HEK293 (cell line): ENCODE results near the gene CDYL.

Experiments
- CTCF ChIA-PET: fragments of 350-600 bp; formaldehyde crosslinking; extraction: SDS; loops from one replicate; lab custom pipeline; 2021; ENCODE audit warnings: antibody characterized with exemption; lab: Yijun Ruan, JAX
- POLR2A ChIA-PET: fragments of 300-600 bp; formaldehyde crosslinking; extraction: SDS; loops from one replicate; lab custom pipeline; 2020; ENCODE audit warnings: antibody characterized with exemption, inconsistent platforms; lab: Yijun Ruan, JAX
- H3K27ac ChIP-seq: fragments of 200-500 bp; sonication (Bioruptor generic); 2 replicates; pipeline ENCODE4 v1.5.1; 2014; ENCODE audit warnings: low read depth, low read length, control low read depth, inconsistent platforms; ENCODE audit errors: extremely low read depth
- H3K36me3 ChIP-seq, 2 experiments: fragments of 200-500 bp in 1 of 2; sonication (Bioruptor generic) in 1 of 2; 1 replicate in 1 of 2; 2 replicates in 1 of 2; pipeline ENCODE4 v1.5.1; 2014 to 2017; ENCODE audit warnings: inconsistent platforms in 2 of 2, low read length in 2 of 2; ENCODE audit not compliant: control insufficient read depth in 2 of 2, insufficient read depth in 1 of 2
- H3K4me1 ChIP-seq: fragments of 200-500 bp; sonication (Bioruptor generic); 2 replicates; pipeline ENCODE4 v1.5.1; 2014; ENCODE audit warnings: mild to moderate bottlenecking, low read length, inconsistent platforms; ENCODE audit not compliant: control insufficient read depth, insufficient read depth
- H3K4me3 ChIP-seq: 2 replicates; pipeline ENCODE4 v1.5.1; 2011; ENCODE audit warnings: low read depth, mild to moderate bottlenecking, control low read depth, low read length, moderate library complexity
- H3K9me3 ChIP-seq: fragments of 200-500 bp; sonication (Bioruptor generic); 2 replicates; pipeline ENCODE4 v1.5.1; 2014; ENCODE audit warnings: low read depth, low read length, inconsistent platforms; ENCODE audit not compliant: control insufficient read depth, insufficient read depth
- AEBP2 ChIP-seq: fragments of 450-650 bp; formaldehyde crosslinking; IDR thresholded peaks from 2 replicates; pipeline ENCODE4 v1.5.1; 2016; ENCODE audit warnings: missing biosample characterization, missing genetic modification characterization, borderline replicate concordance
- ATF2 ChIP-seq: fragments of 450-650 bp; formaldehyde crosslinking; IDR thresholded peaks from 2 replicates; pipeline ENCODE4 v1.5.1; 2016; ENCODE audit warnings: missing biosample characterization, missing genetic modification characterization, low read depth
- EGR2 ChIP-seq: fragments of 450-650 bp; formaldehyde crosslinking; IDR thresholded peaks from 2 replicates; pipeline ENCODE4 v1.5.1; 2016; ENCODE audit warnings: low read depth, missing biosample characterization, missing genetic modification characterization
- GFI1B ChIP-seq: fragments of 450-650 bp; formaldehyde crosslinking; IDR thresholded peaks from 2 replicates; pipeline ENCODE4 v1.5.1; 2016; ENCODE audit warnings: missing biosample characterization, missing genetic modification characterization
- INSM2 ChIP-seq: fragments of 450-650 bp; formaldehyde crosslinking; IDR thresholded peaks from 2 replicates; pipeline ENCODE4 v1.5.1; 2016; ENCODE audit warnings: missing biosample characterization, missing genetic modification characterization
- KLF9 ChIP-seq: fragments of 450-650 bp; formaldehyde crosslinking; IDR thresholded peaks from 2 replicates; pipeline ENCODE4 v1.5.1; 2016; ENCODE audit warnings: missing biosample characterization, missing genetic modification characterization, low read depth
- MZF1 ChIP-seq: fragments of 450-650 bp; formaldehyde crosslinking; IDR thresholded peaks from 2 replicates; pipeline ENCODE4 v1.5.1; 2017; ENCODE audit warnings: missing biosample characterization, missing genetic modification characterization, borderline replicate concordance
- SP2 ChIP-seq: fragments of 450-650 bp; formaldehyde crosslinking; IDR thresholded peaks from 2 replicates; pipeline ENCODE4 v1.5.1; 2016; ENCODE audit warnings: missing biosample characterization, missing genetic modification characterization
- SP3 ChIP-seq: fragments of 450-650 bp; formaldehyde crosslinking; IDR thresholded peaks from 2 replicates; pipeline ENCODE4 v1.5.1; 2016; ENCODE audit warnings: missing biosample characterization, missing genetic modification characterization
- TCF7L2 ChIP-seq: IDR thresholded peaks from 2 replicates; pipeline ENCODE4 v1.6.1; 2011; ENCODE audit warnings: low read depth, mild to moderate bottlenecking, inconsistent platforms, low read length, moderate library complexity, borderline replicate concordance
- YY2 ChIP-seq: fragments of 450-650 bp; formaldehyde crosslinking; IDR thresholded peaks from 2 replicates; pipeline ENCODE4 v1.5.1; 2016; ENCODE audit warnings: missing biosample characterization, missing genetic modification characterization
- ZBTB17 ChIP-seq: fragments of 450-650 bp; formaldehyde crosslinking; IDR thresholded peaks from 2 replicates; pipeline ENCODE4 v1.5.1; 2016; ENCODE audit warnings: missing biosample characterization, missing genetic modification characterization
- ZBTB26 ChIP-seq: fragments of 450-650 bp; formaldehyde crosslinking; optimal IDR thresholded peaks from 2 replicates; pipeline ENCODE3; 2016; ENCODE audit warnings: missing biosample characterization, mild to moderate bottlenecking, missing genetic modification characterization
- ZFP41 ChIP-seq: fragments of 450-650 bp; formaldehyde crosslinking; IDR thresholded peaks from 2 replicates; pipeline ENCODE4 v1.5.1; 2016; ENCODE audit warnings: missing biosample characterization, missing genetic modification characterization, borderline replicate concordance
- ZNF10 ChIP-seq: fragments of 450-650 bp; formaldehyde crosslinking; IDR thresholded peaks from 2 replicates; pipeline ENCODE4 v1.5.1; 2017; ENCODE audit warnings: missing biosample characterization, missing genetic modification characterization
- ZNF133 ChIP-seq: fragments of 450-650 bp; formaldehyde crosslinking; IDR thresholded peaks from 2 replicates; pipeline ENCODE4 v1.5.1; 2016; ENCODE audit warnings: missing biosample characterization, missing genetic modification characterization
- ZNF211 ChIP-seq: fragments of 450-650 bp; formaldehyde crosslinking; IDR thresholded peaks from 2 replicates; pipeline ENCODE4 v1.5.1; 2016; ENCODE audit warnings: low read depth, missing biosample characterization, missing genetic modification characterization
- ZNF221 ChIP-seq: fragments of 450-650 bp; formaldehyde crosslinking; IDR thresholded peaks from 2 replicates; pipeline ENCODE4 v1.5.1; 2017; ENCODE audit warnings: missing biosample characterization, missing genetic modification characterization, borderline replicate concordance
- ZNF23 ChIP-seq: fragments of 450-650 bp; formaldehyde crosslinking; IDR thresholded peaks from 2 replicates; pipeline ENCODE4 v1.5.1; 2016; ENCODE audit warnings: missing biosample characterization, missing genetic modification characterization, borderline replicate concordance
- ZNF398 ChIP-seq: fragments of 450-650 bp; formaldehyde crosslinking; IDR thresholded peaks from 2 replicates; pipeline ENCODE4 v1.5.1; 2017; ENCODE audit warnings: missing biosample characterization, missing genetic modification characterization
- ZNF433 ChIP-seq: fragments of 450-650 bp; formaldehyde crosslinking; IDR thresholded peaks from 2 replicates; pipeline ENCODE4 v1.5.1; 2016; ENCODE audit warnings: missing biosample characterization, missing genetic modification characterization, low read depth
- ZNF488 ChIP-seq: fragments of 450-650 bp; formaldehyde crosslinking; IDR thresholded peaks from 2 replicates; pipeline ENCODE4 v1.5.1; 2016; ENCODE audit warnings: missing biosample characterization, missing genetic modification characterization
- ZNF610 ChIP-seq: fragments of 450-650 bp; formaldehyde crosslinking; IDR thresholded peaks from 2 replicates; pipeline ENCODE4 v1.5.1; 2016; ENCODE audit warnings: missing biosample characterization, missing genetic modification characterization, borderline replicate concordance
- ZNF626 ChIP-seq: fragments of 450-650 bp; sonication (Bioruptor Pico); formaldehyde crosslinking; IDR thresholded peaks from 2 replicates; pipeline ENCODE4 v1.5.1; 2018; ENCODE audit warnings: missing biosample characterization, missing genetic modification characterization, inconsistent platforms
- ZNF645 ChIP-seq: fragments of 450-650 bp; formaldehyde crosslinking; IDR thresholded peaks from 2 replicates; pipeline ENCODE4; 2016; ENCODE audit warnings: missing biosample characterization, missing genetic modification characterization
- ZNF692 ChIP-seq: fragments of 450-650 bp; formaldehyde crosslinking; IDR thresholded peaks from 2 replicates; pipeline ENCODE4 v1.5.1; 2016; ENCODE audit warnings: missing biosample characterization, missing genetic modification characterization
- ZNF792 ChIP-seq: fragments of 450-650 bp; formaldehyde crosslinking; IDR thresholded peaks from 2 replicates; pipeline ENCODE4 v1.5.1; 2016; ENCODE audit warnings: missing biosample characterization, missing genetic modification characterization

CDYL gene

GRCh38 chr6:4778086-4778485, 1.9 kb downstream of the CDYL start:
- Histone ChIP-seq H3K4me3 (no peak overlapping the region), H3K27ac (no peak overlapping the region), H3K4me1 (peaks cover 13% of the 10 kb centered on the region), H3K36me3 (no peaks in the 10 kb centered on the region), H3K9me3 (no peaks in the 10 kb centered on the region)
- ChIA-PET CTCF (interaction anchor here (1.2 to 1.4 kb wide), 2 partner anchors 9 to 253 kb away, joined by 3 to 4 read pairs; no protein-coding TSS in a partner anchor), POLR2A (interaction anchor here (3.1 kb wide), 1 partner anchor 8 kb away, joined by 17 read pairs; no protein-coding TSS in a partner anchor)
- TF ChIP-seq ZNF610 (tag by site-specific recombination): peak; percentile 70; the same call in 1 of the 2 replicates
- peak; percentile 26; the same call in 1 of the 2 replicates for TF ChIP-seq ZNF398 (tag by site-specific recombination)
- no peak for TF ChIP-seq ZNF692
- TF ChIP-seq ZNF792 (tag by site-specific recombination): no peak
- TF ChIP-seq ZBTB17 (tag by site-specific recombination): peak; percentile 16; the same call in 1 of the 2 replicates
- TF ChIP-seq ZNF626 (tag by site-specific recombination): 0 out of 2 replicates have a peak, but pooled peaks have one; percentile 41
- TF ChIP-seq ZFP41 (tag by site-specific recombination): no peak
- no peak for TF ChIP-seq KLF9 (tag by site-specific recombination)
- TF ChIP-seq SP3: peak; percentile 46
- no peak for TF ChIP-seq ZNF645 (tag by site-specific recombination)
- TF ChIP-seq ZNF433 (tag by site-specific recombination): no peak
- TF ChIP-seq ZNF221 (tag by site-specific recombination): no peak
- TF ChIP-seq GFI1B (tag by site-specific recombination): no peak
- peak; percentile 57; the same call in 1 of the 2 replicates for TF ChIP-seq INSM2
- TF ChIP-seq ZNF133 (tag by site-specific recombination): peak; percentile 99
- TF ChIP-seq ZNF23: no peak
- TF ChIP-seq MZF1 (tag by site-specific recombination): peak; percentile 87
- no peak for TF ChIP-seq AEBP2
- TF ChIP-seq YY2 (tag by site-specific recombination): no peak
- TF ChIP-seq EGR2: no peak
- TF ChIP-seq TCF7L2: no peak
- no peak for TF ChIP-seq ZNF488 (tag by site-specific recombination)
- TF ChIP-seq ZBTB26 (tag by site-specific recombination): no peak
- TF ChIP-seq ZNF10 (tag by site-specific recombination): peak; percentile 91
- no peak for TF ChIP-seq ZNF211
- peak; percentile 75 for TF ChIP-seq ATF2
- no peak for TF ChIP-seq SP2 (tag by site-specific recombination)
